HS-5 (cell line): ENCODE data around the gene PYCR2.

Experiments
- DNase-seq: peaks from one replicate; pipeline ENCODE4 v3.0.0-alpha.2; 2012; ENCODE audit warnings: low read depth

PYCR2 gene

DNA sequence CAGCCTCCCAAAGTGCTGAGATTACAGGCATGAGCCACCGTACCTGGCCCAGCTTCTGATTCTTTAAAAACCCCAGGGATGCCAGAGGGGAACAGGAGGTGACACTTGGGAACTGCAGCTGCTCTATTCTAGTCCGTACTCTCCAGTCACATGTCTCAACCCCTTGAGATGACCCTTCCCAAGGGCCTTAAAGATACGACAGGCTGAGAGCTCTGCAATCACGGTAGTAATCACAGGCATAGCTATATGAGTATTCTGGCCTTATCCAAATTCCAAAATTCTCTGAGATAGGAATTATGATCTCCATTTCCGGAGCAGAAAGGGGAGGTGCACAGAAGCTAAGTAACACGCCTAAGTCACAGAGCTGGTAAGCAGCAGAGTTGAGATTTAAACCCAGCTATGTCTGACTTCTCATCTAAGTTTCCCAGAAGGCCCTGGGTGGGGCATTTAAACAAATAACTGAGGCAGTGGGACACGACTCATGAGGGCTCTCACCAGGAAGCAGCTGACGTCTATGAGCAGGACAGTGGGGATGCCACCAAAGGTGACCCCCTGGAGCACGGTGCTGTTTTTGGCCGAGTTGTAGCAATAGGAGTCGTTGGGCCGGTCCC, 47.0 kb downstream of the PYCR2 start:
- no peak for DNase-seq

- DNase-seq: no peak
Measured at GRCh38 chr1:225875044-225875815, 48.8 kb downstream of the PYCR2 start.

- no peak for DNase-seq
Measured at GRCh38 chr1:225874431-225874830, 49.6 kb downstream of the PYCR2 start.

GRCh38 chr1:225873281-225873850, 50.7 kb downstream of the PYCR2 start:
- DNase-seq: no peak

DNA sequence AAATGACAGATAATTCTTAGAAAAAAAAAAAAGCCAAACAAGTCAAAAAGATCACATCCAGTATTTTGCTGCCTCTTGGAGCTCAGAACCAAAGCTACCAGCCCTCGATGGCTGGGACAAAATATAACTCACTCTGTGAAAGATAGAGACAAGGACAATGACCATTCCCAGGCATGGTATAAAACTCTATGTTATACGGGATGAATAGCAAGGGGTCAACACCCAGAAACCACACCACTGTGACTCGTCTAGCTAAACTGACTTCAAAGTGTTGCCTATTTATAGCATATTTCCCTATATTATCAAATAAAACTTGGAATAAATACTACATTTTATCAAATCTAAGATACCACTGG, 52.0 kb downstream of the PYCR2 start:
- no peak for DNase-seq

DNA sequence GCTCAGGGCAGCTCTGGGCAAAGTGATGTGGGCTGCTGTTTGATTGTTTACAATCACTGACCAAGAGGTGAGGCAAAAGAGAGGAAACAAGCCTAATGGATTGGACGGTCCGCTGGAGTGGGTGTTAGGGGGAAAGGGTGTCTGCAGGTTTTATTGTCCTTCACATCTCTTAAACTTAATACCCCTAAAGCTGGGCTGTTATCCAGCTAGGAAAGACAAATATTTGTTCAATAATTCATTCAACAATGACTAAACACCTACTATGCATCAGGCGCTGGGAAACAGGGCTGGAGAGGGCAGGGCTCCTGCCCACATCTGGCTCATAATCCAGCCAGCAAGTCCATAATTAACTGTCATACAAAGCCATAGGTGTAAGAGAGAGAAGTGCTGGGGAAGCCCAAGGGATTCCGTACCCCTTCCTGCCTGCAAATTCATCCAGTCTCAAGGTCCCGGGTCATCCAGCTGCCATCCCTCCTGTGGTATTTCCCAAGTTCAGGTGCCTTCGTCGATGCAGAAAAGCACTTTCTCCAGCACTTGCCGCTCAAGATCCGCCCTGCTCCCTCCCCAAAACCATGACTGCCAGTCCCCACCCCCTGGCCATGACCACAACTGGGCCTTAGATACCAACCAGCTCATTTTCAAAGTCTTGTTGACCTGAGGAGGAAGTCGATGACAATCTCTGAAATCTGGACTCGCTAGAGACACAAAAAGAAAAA, 52.5 kb downstream of the PYCR2 start:
- no peak for DNase-seq

DNA sequence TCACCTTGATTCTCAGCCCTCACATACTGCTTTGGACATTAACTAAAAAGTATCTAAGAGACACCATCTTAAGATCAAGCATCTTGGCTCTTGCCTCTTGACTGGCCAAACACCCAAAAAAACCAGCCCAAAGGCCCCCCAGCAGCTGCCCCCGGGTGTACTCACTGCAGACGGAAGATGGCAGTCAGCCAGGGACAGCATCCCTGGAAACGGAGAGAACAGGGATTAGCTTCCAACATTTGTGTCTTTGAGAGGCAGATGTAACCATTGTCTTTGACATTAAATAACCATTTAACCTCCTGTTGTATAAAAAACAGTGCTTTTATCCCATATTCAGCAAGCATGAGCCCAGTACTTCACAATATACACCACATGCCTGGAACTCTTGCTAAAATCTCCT, 53.1 kb downstream of the PYCR2 start:
- no peak for DNase-seq
